SKM-1 treated with dmso at 0.1 percent for 144 hours (cell line): ENCODE results near the gene CFAP157.
"Not testable (repeated sequence)": the region's sequence is repeated elsewhere in the genome, so short reads cannot be mapped to it uniquely, and the experiment has no call there.

ENCODE experiments used
- DNase-seq: peaks from one replicate; lab custom pipeline; 2025; ENCODE audit not compliant: unreplicated experiment; lab: John Stamatoyannopoulos, UW

The CFAP157 gene

DNA sequence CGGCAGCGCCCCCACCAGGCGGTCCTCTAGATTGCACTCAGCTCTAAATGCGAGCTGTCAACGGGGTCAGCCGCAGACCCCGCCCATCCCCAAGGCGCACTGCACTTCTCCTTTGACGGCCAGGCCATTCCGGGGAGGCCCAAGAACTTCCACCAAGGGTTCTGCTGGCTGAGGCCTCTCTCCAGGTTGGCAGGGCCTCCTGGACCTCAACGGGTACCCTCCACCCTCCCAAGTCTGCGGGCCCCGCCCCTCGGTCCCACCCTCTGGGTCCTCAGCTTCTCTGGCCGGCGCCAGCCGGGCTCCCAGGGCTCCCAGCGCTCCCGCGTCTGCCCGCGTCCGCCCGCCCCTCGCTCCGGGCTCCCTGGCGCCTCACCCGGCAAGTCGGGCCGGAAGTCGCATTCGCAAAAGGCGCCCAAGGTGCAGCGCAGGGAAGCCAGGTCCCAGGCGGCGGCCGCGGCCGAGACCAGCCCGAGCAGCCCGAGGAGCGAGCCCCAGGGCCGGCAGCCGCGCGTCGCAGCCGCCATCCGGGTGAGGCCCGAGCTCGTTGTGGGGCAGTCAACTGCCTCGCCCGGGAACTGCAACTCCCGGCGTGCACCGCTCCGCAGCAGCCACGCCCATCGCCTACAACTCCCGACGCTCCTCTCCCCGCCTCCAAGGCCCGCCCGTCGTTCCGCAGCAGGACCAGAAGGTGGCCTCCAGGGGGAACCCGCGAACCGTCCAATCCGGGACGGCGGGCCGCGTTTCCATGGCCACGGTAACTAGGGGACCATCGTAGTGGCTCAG, 28.1 kb downstream of the CFAP157 start, which contains the start of gene TOR2A:
Gene TOR2A, minus strand, starts transcription at position 548 of the 783 bp plus-strand sequence. Its CDS starts 24 bp downstream, at position 524.
- DNase-seq: peak; percentile 97

DNA sequence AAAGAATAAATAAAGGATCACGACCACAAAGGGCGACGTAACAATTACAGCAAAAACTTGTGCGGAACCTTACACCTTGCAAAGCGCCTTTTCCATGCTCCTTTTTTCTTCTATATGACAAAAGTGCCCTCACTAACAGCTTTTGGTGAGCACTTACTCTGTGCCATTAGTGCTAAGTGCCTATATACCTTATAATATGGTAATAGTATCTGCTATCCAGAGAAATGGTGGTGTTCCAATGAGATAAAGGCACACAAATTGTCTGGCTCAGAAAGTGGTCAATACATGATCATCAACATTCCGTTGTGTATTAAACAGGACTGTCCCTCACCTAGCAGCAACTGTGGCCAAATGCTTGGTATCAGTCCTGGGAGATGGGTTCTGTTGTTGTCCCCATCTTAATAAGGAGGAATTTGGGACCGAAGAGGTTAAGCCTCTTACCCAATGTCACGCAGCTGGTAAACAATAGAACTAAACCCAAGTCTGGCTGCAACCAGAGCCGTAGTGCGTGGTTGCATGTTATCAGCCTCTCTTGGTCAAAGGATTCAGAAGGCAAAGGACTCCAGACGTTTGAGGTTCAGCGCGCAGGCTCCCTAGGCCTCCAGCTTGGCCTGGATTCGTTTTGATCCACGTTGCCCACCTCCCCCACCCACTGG, 28.9 kb downstream of the CFAP157 start:
- no peak for DNase-seq

DNA sequence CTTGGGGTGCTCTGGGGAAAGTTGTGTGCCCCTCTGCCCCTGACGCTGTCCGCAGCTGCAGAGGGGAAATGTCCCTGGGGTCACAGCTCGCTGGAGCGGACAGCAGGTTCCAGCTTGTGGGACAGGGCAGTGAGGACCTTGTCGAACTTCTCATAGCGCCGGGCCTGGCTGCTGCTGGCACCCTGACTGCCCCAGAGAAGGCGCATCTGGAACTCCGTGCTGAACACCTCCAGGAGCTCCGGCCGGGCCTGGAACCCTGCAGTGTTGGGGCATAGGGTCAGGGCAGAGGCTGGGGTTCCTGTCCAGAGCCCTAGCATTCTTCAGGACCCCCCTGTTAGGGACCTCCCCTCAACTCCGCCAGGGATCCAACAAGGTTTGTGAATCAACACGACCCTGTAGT, 31.9 kb downstream of the CFAP157 start:
- no peak for DNase-seq

DNA sequence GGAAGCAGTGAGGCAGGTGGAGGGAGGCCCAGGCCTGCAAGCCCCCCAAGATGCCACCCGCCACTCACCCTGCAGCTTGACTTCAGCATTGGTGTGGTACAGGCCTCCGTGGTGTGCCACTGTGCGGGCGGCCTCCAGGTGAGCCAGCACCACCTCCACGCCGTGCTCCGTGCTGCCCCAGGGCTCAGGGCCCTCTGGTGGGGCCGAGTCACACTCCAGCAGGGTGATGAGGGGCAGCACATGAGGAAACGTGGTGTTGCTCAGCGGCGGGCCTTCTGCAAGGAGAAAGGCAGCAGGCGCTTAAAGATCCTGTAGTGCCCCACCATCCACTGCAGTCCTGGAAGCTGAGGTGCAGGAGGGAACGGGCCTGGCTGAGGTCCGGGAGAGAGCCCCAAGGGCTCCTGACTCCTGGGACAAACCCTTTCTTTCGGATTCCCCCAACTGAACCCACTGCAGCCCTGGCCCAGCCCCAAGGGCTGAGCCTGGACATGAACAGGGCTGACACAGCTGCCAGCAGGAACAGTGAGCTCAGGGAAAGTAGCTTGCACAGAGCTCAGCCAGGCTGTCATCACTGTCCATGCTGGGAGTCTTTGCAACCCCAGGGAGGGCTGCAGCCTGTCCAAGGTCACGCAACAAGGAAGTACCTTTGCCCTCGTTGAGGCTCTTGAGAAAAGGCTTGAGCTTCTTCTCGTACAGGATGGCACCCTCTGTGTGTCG, 33.0 kb downstream of the CFAP157 start:
- no peak for DNase-seq

DNA sequence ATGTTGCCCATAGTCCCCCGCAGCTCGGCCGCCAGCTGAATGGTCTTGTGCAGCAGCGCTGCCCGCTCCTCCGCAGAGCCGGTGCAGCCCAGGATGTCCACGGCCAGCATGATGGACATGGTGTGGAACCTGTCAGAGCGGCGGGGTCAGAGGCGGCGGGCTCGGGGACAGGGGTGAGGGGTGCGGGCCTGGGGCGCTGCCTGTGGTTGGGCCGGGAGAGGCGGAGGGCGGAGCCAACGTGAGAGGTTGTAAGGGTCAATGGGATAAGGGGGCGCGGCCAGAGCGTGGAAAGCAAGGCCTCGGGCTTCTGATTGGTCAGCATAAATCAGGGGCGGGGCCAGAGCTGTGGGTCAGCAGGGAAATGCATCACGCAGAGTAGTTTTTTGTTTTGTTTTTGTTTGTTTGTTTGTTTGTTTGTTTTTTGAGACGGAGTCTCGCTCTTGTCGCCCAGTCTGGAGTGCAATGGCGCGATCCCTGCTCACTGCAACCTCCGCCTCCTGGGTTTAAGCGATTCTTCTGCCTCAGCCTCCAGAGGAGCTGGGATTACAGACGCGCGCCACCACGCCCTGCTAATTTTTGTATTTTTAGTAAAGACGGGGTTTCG, 35.1 kb downstream of the CFAP157 start:
- no peak for DNase-seq

DNA sequence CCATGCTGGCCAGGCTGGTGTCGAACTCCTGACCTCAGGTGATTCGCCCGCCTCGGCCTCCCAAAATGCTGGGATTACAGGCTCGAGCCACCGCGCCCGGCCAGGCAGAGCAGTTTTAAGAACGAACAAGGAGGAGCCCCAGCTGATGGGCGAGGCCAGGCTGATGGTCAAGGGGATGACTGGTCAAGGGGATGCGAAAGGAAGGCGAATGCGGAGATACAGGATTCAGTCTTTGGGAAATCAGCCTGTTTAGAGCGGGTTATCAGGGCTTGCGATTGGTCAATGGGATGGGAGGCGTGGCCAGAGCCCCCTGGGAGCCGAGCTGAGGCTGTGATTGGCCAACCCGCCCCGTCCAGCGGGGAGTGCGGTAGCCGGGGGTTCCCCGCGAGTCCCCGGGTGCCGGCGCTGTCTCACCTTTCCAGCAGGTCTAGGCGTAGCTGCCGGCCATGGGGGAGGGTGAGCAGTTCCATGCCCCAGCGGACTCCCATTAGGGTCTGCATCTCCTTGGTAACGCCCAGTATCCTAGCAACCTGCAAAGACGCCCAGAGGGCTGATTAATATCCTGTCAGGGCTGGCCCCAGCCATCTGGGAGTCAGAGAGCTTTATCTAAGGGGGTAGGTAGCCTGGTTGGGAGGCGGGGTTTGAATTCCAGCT, 35.8 kb downstream of the CFAP157 start:
- no peak for DNase-seq

DNA sequence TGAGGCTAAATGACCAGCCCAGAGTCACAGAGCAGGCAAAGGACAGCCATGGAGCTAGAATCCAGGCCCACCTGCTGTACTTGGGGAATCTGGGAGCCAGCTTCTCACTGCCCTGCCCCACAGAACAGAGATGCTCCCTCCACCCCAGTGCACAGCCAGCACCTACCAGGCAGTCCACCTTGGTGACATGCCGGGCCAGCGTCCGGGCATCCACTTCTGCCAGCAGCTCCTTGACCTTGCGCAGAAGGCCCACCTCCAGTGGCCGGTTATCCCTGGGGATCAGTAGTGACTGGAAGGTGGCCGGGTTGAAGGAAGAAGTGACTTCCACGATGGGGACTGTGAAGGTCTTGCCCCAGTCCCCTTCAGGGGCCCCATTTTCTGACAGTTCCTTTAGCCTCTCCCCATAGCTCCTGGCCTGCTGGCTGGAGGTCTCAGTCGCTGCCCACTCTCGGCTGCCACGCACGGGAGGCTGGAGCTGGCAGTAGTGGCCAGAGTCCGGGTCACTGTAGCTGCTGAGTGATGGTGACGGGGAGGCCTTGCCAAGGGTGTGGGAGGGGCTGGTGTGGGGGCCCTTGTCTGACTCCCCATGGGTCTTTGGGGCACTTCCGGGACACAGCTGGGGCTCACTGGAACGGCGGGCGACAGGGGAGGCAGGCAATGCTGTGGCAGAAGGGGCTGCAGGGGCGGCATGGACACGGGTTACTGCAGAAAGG, 37.8 kb downstream of the CFAP157 start:
- no peak for DNase-seq

DNA sequence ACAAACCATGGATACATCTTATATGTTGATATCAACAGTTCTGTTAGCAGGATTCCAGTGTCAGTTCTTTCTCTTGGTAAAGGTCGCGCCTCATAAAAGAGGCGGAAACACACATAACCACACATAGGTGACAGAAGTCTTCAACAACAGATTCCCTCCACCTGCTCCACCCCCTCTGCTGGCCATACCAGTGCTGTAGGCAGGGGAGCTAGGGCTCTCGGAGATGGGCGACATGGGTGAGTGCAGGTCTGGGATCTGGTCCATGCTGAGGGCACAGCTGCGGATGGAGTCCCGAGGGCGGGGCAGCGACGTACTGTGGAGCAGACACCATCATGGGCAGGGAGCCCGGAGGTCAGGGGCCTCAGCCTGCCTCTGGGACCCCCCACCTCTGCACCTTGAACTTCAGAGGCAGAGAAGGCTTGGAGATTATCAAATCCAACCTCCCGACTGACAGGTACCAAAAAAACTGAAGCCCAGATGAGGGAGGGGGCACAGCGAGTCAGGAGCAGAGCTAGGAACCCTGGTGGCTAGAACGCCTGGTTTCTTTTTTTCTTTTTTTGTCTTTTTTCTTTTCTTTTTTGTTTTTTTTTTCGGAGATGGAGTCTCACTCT, 40.3 kb downstream of the CFAP157 start:
- DNase-seq: no peak

DNA sequence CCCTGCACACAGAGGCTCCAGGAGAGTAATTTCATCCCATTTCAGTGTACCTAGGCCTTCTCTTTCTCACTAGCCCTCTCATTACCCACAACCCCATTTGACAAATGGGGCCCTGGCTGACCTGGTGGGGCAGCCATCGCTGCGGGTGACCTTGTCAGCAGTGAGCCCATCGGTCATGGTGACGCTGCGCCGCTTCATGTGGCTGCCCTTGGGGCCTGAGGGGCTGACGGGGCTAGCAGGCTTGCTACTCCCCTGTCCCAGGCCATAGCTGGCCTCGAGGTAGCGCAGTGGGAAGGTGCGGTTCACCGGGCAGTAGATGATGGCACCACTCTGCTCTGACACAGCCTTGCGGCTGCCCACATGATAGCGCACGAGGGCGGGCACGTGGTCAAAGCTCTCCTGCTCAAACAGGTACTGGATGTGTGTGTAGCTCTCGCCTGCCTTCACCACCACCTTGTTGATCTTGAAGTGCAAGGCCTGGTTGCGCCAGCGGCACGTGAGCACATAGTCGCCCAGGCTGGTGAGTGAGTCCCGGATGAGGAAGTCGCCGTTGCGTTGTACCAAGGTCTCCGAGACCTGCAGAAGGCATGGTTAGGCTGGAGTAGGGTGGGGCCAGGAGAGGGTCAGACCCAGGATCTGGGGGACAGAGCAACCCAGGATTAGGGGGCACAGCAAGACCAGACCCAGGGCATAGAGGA, 42.5 kb downstream of the CFAP157 start:
- DNase-seq: no peak

DNA sequence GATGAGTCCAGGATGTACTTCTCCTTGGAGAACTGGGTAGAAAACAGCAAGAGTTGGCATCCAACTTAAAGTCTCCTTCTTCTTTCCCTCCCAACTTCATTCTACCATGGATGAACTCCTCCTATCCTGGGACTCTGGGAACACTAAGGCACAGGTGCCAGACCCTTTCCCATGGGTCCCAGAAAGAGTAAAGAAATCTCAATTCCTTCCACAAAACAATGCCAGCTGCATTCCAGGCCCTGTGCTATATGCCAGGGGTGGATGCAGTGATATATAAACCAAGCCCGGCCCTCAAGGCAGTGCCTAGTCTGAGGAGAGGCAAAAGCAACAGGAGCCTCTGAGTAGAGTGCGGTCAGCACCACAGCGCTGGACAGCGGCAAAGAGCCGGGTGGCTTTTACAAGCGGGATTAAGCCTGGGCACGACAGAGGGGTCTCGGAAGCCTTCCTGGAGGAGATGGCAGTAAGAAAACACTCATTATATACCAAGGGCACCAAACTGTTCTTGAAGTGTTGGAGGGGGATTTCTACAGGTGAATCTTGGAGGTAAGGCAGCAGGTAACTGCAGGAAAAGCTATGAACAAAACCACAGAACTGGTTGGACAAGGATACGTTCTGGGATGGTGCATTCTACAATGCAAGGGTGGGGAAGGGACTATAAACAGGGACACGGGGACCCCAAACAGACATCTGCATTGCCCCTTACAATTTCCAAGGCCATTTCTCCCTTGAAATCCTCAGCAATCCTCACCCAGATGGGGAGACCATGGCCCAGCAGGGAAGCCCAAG, 44.7 kb downstream of the CFAP157 start:
- DNase-seq: no peak

DNA sequence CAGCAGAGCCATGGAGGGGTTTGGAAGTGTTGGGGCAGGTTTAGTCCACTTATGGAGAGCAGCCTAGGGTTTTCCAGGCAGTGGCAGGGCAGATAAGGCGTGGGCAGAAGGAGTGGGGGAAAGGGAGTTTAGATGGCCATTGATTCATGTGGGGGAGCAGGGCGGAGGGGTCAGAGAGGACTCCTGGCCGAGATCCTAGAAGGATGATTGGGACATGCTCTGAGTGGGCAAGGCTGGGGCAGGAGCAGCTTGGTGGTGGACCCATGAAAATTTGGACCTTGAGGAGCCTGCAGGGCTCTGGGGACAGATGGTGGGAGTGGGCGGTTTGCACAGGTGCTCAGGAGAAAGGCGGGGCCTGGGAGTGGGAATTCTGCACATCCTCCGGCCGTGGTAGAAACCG, 46.4 kb downstream of the CFAP157 start:
- DNase-seq: no peak

DNA sequence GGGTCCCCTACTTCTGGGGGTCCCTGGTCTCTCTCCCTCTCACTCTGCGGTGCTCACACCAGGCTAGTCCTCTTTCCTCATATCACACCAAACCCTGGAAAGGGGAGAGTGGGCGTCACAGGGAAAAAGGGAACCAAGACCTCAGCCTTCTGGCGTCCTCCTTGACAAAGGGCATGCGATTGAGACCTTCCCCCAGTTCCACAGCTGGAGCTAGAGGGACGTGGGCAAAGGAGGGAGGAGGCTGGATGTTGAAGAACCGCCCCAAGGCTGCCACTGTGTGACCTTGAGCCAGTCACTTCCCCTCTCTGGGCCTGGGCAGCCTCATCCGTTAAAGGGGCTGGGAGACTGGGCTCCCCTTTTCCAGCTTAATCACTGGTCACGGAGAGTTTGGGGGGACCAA, 46.8 kb downstream of the CFAP157 start:
- DNase-seq: no peak

DNA sequence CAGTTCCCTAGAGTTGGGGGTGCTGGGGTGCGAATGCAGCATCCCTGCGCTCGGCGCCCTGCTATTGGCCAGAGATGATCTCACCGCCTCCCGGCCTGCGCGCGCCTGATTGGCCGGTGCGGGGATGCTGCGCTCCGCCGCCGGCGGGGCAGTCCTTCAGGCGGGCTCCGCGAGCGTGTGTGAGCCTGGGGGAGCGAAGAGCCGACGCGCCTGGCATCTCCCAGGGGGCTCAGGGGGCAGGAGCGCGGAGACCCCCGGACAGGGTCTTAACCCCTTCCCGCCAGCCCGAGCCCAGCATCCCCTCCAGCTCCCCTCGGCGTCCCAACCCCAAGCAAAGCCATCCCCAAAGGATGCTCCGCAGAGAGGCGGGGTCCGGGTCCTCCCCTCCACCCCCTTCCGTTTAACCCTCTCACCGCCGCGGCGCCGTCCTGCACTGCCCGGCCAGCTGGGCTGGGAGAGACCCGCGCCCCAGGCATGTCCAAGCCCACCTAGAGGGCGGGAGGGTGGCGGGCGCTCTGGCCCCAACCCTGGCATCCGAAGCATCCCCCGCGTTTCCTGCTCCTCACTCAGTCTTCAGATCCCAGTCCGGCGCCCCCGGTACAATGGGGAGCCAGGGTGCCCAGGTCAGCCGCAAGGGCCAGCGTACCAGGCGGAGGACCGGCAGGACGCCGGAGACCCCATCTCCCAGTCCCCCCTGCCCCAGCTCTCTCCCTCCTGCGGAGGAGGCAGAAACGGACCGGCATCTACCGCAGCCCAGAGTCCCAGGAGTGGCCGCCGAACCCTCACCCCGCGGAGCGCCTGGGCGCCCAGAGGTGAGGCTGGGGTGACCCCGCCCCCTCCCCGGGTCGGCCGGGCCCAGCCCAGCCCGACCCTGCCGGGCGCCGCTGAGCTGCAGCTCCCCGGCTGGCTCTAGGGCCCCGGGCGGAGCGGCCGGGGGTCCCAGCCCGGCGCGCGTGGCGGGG, 47.6 kb downstream of the CFAP157 start:
- no peak for DNase-seq

DNA sequence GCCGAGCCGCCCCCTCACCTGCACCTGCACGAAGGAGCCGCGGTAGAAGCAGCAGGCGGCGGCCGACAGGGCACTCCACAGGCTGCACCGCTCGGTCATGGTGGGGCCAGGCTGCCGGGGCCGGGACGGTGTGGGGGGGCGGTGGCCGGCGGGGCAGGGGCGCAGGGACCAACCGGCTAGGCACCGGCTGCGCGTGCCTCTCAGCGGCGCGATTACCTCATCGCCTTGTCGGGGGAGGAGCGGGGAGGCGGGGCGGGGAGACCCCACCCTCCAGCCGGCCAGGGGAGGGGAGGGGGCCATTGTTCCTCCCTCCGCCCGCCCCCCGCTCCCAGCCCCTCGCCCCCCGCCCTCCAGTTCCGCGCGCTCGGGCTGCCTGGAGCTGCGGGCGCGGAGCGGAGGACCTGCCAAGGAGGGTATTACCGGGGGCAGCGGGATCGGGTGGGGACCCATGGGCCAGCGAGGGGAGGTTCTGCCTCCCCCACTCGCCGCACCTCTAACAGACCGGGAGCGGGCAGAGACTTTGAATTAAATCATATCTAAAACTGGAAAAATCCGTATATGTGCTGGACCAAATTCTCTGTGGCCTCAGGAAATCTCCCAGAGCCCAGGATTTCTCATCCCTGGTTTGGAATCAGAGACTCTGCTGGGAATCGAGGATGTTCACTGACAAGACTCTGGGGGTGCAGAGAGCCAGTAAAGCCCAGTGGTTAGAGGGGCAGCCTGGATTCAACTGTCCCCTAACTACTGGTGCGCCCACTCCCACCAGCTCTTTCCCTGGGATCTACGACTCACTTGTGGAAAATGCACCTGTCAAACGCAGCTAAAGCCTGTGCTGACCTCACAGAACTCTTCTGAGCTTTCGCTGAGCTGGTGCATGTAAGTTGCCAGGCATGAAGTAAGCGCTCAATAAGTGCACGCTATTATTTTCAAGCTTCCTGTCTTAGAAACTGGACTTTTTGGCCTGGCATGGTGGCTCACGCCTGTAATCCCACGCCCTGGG, 48.6 kb downstream of the CFAP157 start:
- DNase-seq: no peak

DNA sequence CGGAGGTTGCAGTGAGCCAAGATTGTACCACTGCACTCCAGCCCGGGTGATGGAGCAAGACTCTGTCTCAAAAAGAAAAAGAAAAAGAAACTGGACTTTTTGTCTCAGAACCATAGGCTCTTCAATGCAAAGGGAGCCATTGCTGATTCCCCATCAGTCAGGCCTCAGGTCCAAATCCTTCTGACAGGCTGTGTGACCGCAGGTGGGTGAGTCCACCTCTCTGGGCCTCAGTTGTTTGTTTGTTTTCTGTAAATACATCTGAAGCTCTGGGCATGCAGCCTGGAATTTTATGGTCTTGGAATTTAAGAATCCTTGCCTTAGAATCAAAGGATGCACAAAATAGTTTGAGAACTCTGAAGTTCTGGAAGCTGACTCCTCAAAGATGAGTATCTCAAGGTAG, 49.4 kb downstream of the CFAP157 start:
- DNase-seq: no peak

DNA sequence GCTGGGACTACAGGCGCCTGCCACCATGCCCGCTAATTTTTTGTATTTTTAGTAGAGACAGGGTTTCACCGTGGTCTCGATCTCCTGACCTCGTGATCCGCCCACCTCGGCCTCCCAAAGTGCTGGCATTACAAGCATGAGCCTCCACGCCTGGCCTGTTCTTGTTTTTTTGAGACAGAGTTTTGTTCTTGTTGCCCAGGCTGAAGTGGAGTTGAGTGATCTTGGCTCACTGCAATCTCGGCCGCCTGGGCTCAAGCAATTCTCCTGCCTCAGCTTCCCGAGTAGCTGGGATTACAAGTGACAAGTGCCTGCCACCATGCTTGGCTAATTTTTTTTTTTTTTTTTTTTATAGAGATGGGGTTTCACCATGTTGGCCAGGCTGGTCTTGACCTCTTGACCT, 50.0 kb downstream of the CFAP157 start:
- not testable (repeated sequence) for DNase-seq
